ENCODE measurements around the gene MPPED1.

The MPPED1 gene

DNA sequence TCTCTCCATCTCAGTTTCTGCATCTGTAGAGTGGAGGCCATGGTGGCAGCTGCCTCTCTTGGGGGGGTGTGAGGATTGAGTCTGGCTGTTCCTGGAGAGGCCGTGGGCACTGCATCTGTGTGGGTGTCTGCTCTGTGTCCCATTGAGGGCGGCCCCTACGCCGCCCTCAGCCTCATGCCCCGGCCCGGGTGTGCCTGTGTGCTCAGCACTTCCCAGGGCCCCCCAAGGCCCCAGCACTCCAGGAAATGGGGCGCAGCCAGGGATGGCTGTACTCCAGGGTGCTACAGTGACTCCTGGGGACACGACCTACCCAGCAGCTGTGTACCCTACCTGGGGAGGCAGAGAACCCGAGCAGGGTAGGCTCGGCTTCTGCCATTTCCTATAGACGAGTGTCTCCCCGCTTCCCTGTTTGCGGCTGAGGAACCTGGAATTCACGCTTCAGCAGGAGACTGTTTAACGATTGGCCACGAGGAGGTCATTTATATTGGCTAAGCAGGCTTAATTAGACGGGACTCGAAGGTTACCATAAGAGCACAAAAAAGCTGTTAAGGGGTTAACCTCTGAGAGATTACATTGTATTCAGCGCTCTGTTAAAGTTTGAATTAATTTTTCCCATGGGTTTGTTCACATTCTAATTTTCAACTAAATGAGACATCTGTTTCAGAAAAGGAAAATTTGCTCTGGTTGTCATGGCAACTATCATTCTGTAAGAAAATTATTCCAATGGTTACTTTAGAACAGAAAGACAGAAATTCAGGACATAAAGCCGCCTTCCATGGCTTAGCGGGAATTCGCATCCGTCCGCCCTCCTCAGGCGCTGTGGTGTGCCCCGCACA, 76.4 kb downstream of the MPPED1 start:
- Histone ChIP-seq H3K36me3 (no peaks in the 10 kb centered on the region), H3K27me3 (ENCODE audit: insufficient read depth, low read depth, severe bottlenecking) (no peaks in the 10 kb centered on the region)

DNA sequence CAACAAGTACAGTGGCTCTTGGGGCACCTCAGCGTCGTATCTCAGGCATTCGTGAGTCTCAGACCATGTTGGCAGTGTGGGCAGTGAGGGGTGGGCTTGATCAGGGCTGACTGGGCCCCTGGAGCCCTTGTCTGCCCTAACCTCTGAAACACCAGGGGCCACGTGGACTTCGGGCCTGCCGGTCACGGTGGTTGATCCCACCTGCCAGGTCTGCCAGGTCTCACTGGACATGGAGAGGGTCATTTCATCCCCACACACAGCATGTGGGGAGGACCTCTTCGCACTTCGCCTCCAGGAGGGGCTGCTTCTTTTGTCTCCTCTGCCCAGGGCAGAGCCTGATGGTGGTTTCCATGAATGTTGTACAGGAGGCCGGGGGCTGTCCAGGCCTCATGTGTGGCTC, 77.1 kb downstream of the MPPED1 start:
- H3K27ac ChIP-seq = peak overlapping the region; percentile 70; the same call in 1 of the 2 replicates
- no peaks in the 10 kb centered on the region for H3K27me3 ChIP-seq (ENCODE audit: insufficient read depth, low read depth, severe bottlenecking)
- no peaks in the 10 kb centered on the region for H3K9me3 ChIP-seq (ENCODE audit: severe bottlenecking)
- TF ChIP-seq, protein P1, sequence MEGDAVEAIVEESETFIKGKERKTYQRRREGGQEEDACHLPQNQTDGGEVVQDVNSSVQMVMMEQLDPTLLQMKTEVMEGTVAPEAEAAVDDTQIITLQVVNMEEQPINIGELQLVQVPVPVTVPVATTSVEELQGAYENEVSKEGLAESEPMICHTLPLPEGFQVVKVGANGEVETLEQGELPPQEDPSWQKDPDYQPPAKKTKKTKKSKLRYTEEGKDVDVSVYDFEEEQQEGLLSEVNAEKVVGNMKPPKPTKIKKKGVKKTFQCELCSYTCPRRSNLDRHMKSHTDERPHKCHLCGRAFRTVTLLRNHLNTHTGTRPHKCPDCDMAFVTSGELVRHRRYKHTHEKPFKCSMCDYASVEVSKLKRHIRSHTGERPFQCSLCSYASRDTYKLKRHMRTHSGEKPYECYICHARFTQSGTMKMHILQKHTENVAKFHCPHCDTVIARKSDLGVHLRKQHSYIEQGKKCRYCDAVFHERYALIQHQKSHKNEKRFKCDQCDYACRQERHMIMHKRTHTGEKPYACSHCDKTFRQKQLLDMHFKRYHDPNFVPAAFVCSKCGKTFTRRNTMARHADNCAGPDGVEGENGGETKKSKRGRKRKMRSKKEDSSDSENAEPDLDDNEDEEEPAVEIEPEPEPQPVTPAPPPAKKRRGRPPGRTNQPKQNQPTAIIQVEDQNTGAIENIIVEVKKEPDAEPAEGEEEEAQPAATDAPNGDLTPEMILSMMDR (IDR thresholded peaks at IDR 0.05; ENCODE audit: low read depth, low read length) = no peak
- DNase-seq = no peak
- no peak overlapping the region for H3K4me3 ChIP-seq (ENCODE audit: low read depth, low read length)
- H3K36me3 ChIP-seq = no peaks in the 10 kb centered on the region

More for the DNA sequence above, 76.4 kb downstream of the MPPED1 start:
- Histone ChIP-seq H3K27ac (peak overlapping the region; percentile 70), H3K9me3 (ENCODE audit: severe bottlenecking) (no peaks in the 10 kb centered on the region), H3K4me3 (ENCODE audit: low read depth, low read length) (peak overlapping the region; percentile 6; the same call in 1 of the 2 replicates)
- TF ChIP-seq, protein P1 (IDR thresholded peaks at IDR 0.05; ENCODE audit: low read depth, low read length) = no peak
- peak; percentile 30 for DNase-seq

DNA sequence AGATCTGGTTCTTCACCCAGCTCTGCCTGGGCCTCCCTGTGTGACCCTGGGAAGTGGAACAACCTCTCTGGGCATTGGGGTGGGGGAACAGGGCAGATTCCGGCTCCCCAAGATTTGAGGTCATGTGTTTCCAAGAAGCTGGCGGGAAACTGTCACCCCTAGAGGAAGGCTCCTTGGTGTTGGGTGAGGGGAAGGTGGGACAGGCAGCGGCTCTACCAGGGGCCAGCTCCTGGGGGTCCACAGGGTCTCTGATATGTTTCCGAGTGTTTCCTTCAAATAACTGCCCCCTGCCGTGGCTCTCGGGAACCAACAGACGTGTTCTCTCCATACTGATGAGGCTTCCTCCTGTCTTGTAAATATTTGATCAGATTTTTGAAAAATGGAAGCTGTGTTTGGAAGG, 78.5 kb downstream of the MPPED1 start:
- no peaks in the 10 kb centered on the region for H3K9me3 ChIP-seq (ENCODE audit: severe bottlenecking)
- no peaks in the 10 kb centered on the region for H3K27me3 ChIP-seq (ENCODE audit: insufficient read depth, low read depth, severe bottlenecking)
- H3K27ac ChIP-seq = no peak overlapping the region
- DNase-seq = no peak
- TF ChIP-seq, protein P1 (IDR thresholded peaks at IDR 0.05; ENCODE audit: low read depth, low read length) = no peak
- no peaks in the 10 kb centered on the region for H3K36me3 ChIP-seq
- no peak overlapping the region for H3K4me3 ChIP-seq (ENCODE audit: low read depth, low read length)

DNA sequence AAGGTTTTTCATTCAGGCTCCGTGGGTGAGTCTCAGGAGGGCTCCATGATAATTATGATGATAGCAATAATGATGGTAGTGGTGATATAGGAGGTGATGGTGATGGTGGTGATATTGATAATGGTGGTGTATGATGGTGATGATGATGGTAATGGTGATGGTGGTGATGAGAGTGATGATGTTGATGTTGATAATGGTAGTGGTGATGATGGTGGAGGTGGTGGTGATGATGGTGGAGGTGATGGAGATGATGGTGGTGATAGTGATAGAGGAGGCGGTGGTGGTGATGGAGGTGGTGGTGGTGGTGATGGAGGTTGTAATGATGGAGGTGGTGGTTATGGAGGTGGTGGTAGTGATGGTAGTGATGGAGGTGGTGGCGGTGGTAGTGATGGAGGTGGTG, 79.4 kb downstream of the MPPED1 start:
- DNase-seq = no peak
- Histone ChIP-seq H3K4me3 (ENCODE audit: low read depth, low read length) (no peak overlapping the region), H3K27me3 (ENCODE audit: insufficient read depth, low read depth, severe bottlenecking) (no peaks in the 10 kb centered on the region), H3K27ac (no peak overlapping the region), H3K9me3 (ENCODE audit: severe bottlenecking) (no peaks in the 10 kb centered on the region), H3K36me3 (no peaks in the 10 kb centered on the region)
- TF ChIP-seq, protein P1 (IDR thresholded peaks at IDR 0.05; ENCODE audit: low read depth, low read length) = no peak

DNA sequence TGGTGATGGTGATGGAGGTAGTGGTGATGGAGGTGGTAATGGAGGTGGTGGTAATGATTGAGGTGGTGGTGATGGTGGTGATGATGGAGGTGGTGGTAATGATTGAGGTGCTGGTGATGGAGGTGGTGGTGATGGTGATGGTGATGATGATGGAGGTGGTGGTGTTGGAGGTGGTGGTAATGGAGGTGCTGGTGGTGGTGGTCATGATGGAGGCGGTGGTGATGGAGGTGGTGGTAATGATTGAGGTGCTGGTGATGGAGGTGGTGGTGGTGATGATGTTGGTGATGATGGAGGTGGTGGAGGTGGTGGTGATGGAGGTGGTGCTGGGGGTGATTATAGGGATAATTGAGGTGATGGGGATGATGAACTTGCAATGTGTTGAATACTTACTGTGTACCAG, 79.9 kb downstream of the MPPED1 start:
- TF ChIP-seq, protein P1 (IDR thresholded peaks at IDR 0.05; ENCODE audit: low read depth, low read length) = no peak
- H3K27me3 ChIP-seq (ENCODE audit: insufficient read depth, low read depth, severe bottlenecking) = no peaks in the 10 kb centered on the region
- H3K27ac ChIP-seq = no peak overlapping the region
- no peak overlapping the region for H3K4me3 ChIP-seq (ENCODE audit: low read depth, low read length)
- no peaks in the 10 kb centered on the region for H3K9me3 ChIP-seq (ENCODE audit: severe bottlenecking)
- H3K36me3 ChIP-seq = no peaks in the 10 kb centered on the region
- DNase-seq = no peak

Data from WERI-Rb-1 (cell line).